ENCODE data around the gene PPP1R27.

Gene PPP1R27

GRCh38 chr17:81817758-81818147 is 17.1 kb downstream of the PPP1R27 start:
- peaks cover 8% of the 10 kb centered on the region for H3K4me1 ChIP-seq (ENCODE audit: control insufficient read depth, insufficient read depth, low read length)
- H3K4me3 ChIP-seq (ENCODE audit: low read length), result no peak overlapping the region
- H3K27me3 ChIP-seq (ENCODE audit: control insufficient read depth, insufficient read depth, low read length), result no peaks in the 10 kb centered on the region
- H3K27ac ChIP-seq (ENCODE audit: low read depth, low read length), result no peak overlapping the region
- H3K36me3 ChIP-seq (ENCODE audit: control insufficient read depth, insufficient read depth, low read length), result no peaks in the 10 kb centered on the region
- no peak overlapping the region for H3K9ac ChIP-seq (ENCODE audit: low read length)

- H3K4me3 ChIP-seq (ENCODE audit: low read length), result no peak overlapping the region
- no peaks in the 10 kb centered on the region for H3K4me1 ChIP-seq (ENCODE audit: control insufficient read depth, insufficient read depth, low read length)
- H3K27me3 ChIP-seq (ENCODE audit: control insufficient read depth, insufficient read depth, low read length), result peaks cover 5% of the 10 kb centered on the region
- no peak overlapping the region for H3K27ac ChIP-seq (ENCODE audit: low read depth, low read length)
- no peaks in the 10 kb centered on the region for H3K36me3 ChIP-seq (ENCODE audit: control insufficient read depth, insufficient read depth, low read length)
- H3K9ac ChIP-seq (ENCODE audit: low read length), result no peak overlapping the region
Observed at GRCh38 chr17:81815646-81815986, 19.2 kb downstream of the PPP1R27 start.

- peaks cover 8% of the 10 kb centered on the region for H3K27me3 ChIP-seq (ENCODE audit: control insufficient read depth, insufficient read depth, low read length)
- H3K9ac ChIP-seq (ENCODE audit: low read length), result no peak overlapping the region
- H3K4me3 ChIP-seq (ENCODE audit: low read length), result no peak overlapping the region
- H3K36me3 ChIP-seq (ENCODE audit: control insufficient read depth, insufficient read depth, low read length), result no peaks in the 10 kb centered on the region
- H3K27ac ChIP-seq (ENCODE audit: low read depth, low read length), result no peak overlapping the region
- no peaks in the 10 kb centered on the region for H3K4me1 ChIP-seq (ENCODE audit: control insufficient read depth, insufficient read depth, low read length)
Observed at GRCh38 chr17:81814748-81815645, 19.9 kb downstream of the PPP1R27 start.

- no peak overlapping the region for H3K27ac ChIP-seq (ENCODE audit: low read depth, low read length)
- peaks cover 8% of the 10 kb centered on the region for H3K27me3 ChIP-seq (ENCODE audit: control insufficient read depth, insufficient read depth, low read length)
- H3K36me3 ChIP-seq (ENCODE audit: control insufficient read depth, insufficient read depth, low read length), result no peaks in the 10 kb centered on the region
- no peak overlapping the region for H3K4me3 ChIP-seq (ENCODE audit: low read length)
- no peaks in the 10 kb centered on the region for H3K4me1 ChIP-seq (ENCODE audit: control insufficient read depth, insufficient read depth, low read length)
- no peak overlapping the region for H3K9ac ChIP-seq (ENCODE audit: low read length)
Observed at GRCh38 chr17:81813861-81814683, 20.8 kb downstream of the PPP1R27 start.

GRCh38 chr17:81813371-81813684 is 21.5 kb downstream of the PPP1R27 start:
- Histone ChIP-seq H3K27me3 (ENCODE audit: control insufficient read depth, insufficient read depth, low read length) (peaks cover 8% of the 10 kb centered on the region), H3K36me3 (ENCODE audit: control insufficient read depth, insufficient read depth, low read length) (no peaks in the 10 kb centered on the region), H3K9ac (ENCODE audit: low read length) (no peak overlapping the region), H3K4me1 (ENCODE audit: control insufficient read depth, insufficient read depth, low read length) (no peaks in the 10 kb centered on the region), H3K4me3 (ENCODE audit: low read length) (no peak overlapping the region), H3K27ac (ENCODE audit: low read depth, low read length) (no peak overlapping the region)

- Histone ChIP-seq H3K36me3 (ENCODE audit: control insufficient read depth, insufficient read depth, low read length) (no peaks in the 10 kb centered on the region), H3K4me1 (ENCODE audit: control insufficient read depth, insufficient read depth, low read length) (no peaks in the 10 kb centered on the region), H3K9ac (ENCODE audit: low read length) (no peak overlapping the region), H3K27me3 (ENCODE audit: control insufficient read depth, insufficient read depth, low read length) (peaks cover 8% of the 10 kb centered on the region), H3K27ac (ENCODE audit: low read depth, low read length) (no peak overlapping the region), H3K4me3 (ENCODE audit: low read length) (no peak overlapping the region)
Observed at GRCh38 chr17:81812571-81813370, 22.1 kb downstream of the PPP1R27 start.

- Histone ChIP-seq H3K27me3 (ENCODE audit: control insufficient read depth, insufficient read depth, low read length) (peaks cover 16% of the 10 kb centered on the region), H3K27ac (ENCODE audit: low read depth, low read length) (no peak overlapping the region), H3K9ac (ENCODE audit: low read length) (no peak overlapping the region), H3K4me3 (ENCODE audit: low read length) (no peak overlapping the region), H3K4me1 (ENCODE audit: control insufficient read depth, insufficient read depth, low read length) (no peaks in the 10 kb centered on the region), H3K36me3 (ENCODE audit: control insufficient read depth, insufficient read depth, low read length) (no peaks in the 10 kb centered on the region)
Observed at GRCh38 chr17:81811705-81812570, 22.9 kb downstream of the PPP1R27 start.

GRCh38 chr17:81810892-81811704 is 23.8 kb downstream of the PPP1R27 start:
- H3K36me3 ChIP-seq (ENCODE audit: control insufficient read depth, insufficient read depth, low read length), result no peaks in the 10 kb centered on the region
- H3K9ac ChIP-seq (ENCODE audit: low read length), result no peak overlapping the region
- no peaks in the 10 kb centered on the region for H3K4me1 ChIP-seq (ENCODE audit: control insufficient read depth, insufficient read depth, low read length)
- no peak overlapping the region for H3K4me3 ChIP-seq (ENCODE audit: low read length)
- peaks cover 21% of the 10 kb centered on the region for H3K27me3 ChIP-seq (ENCODE audit: control insufficient read depth, insufficient read depth, low read length)
- H3K27ac ChIP-seq (ENCODE audit: low read depth, low read length), result no peak overlapping the region

GRCh38 chr17:81810476-81810875 is 24.4 kb downstream of the PPP1R27 start:
- no peaks in the 10 kb centered on the region for H3K36me3 ChIP-seq (ENCODE audit: control insufficient read depth, insufficient read depth, low read length)
- H3K27ac ChIP-seq (ENCODE audit: low read depth, low read length), result no peak overlapping the region
- no peak overlapping the region for H3K9ac ChIP-seq (ENCODE audit: low read length)
- H3K4me3 ChIP-seq (ENCODE audit: low read length), result no peak overlapping the region
- H3K27me3 ChIP-seq (ENCODE audit: control insufficient read depth, insufficient read depth, low read length), result peaks cover 23% of the 10 kb centered on the region
- H3K4me1 ChIP-seq (ENCODE audit: control insufficient read depth, insufficient read depth, low read length), result no peaks in the 10 kb centered on the region

- no peak overlapping the region for H3K27ac ChIP-seq (ENCODE audit: low read depth, low read length)
- H3K9ac ChIP-seq (ENCODE audit: low read length), result no peak overlapping the region
- H3K4me1 ChIP-seq (ENCODE audit: control insufficient read depth, insufficient read depth, low read length), result no peaks in the 10 kb centered on the region
- no peak overlapping the region for H3K4me3 ChIP-seq (ENCODE audit: low read length)
- no peaks in the 10 kb centered on the region for H3K36me3 ChIP-seq (ENCODE audit: control insufficient read depth, insufficient read depth, low read length)
- peaks cover 27% of the 10 kb centered on the region for H3K27me3 ChIP-seq (ENCODE audit: control insufficient read depth, insufficient read depth, low read length)
Observed at GRCh38 chr17:81809556-81809998, 25.3 kb downstream of the PPP1R27 start.

Measured in rectal smooth muscle tissue (tissue), 1 donor.